Lower leg skin (tissue), 4 donors: ENCODE results near the gene ADAMTS17. TPM values are rescaled to one million over a fixed set of nuclear protein-coding genes. Genes with fewer than 3 reads are reported as not detected.
A peak's percentile ranks its signal among the peaks of the same experiment; 100 is the strongest.

Experiments used
- DNase-seq, 2 donors: peaks; one replicate each; pipeline ENCODE4 v3.0.0-alpha.2; 2019; ENCODE audit warnings: low spot score in 2 of 2
- H3K4me3 ChIP-seq: fragments of 200-600 bp; sonication (generic); 2 replicates; pipeline ENCODE4 v1.5.1; 2017; ENCODE audit warnings: mild to moderate bottlenecking, low read depth; ENCODE audit not compliant: poor library complexity, severe bottlenecking
- CTCF ChIP-seq, 3 donors: fragments of 450-650 bp; IDR thresholded peaks; one replicate each; pipeline ENCODE4 v1.5.1; 2016; ENCODE audit warnings: antibody characterized with exemption in 3 of 3, mild to moderate bottlenecking in 3 of 3, moderate library complexity in 2 of 3
- POLR2A ChIP-seq, 2 donors: fragments of 450-650 bp; IDR thresholded peaks; one replicate each; pipeline ENCODE4 v1.6.1; 2016 to 2017; ENCODE audit warnings: antibody characterized with exemption in 2 of 2, mild to moderate bottlenecking in 1 of 2, moderate library complexity in 1 of 2
- WGBS, 2 donors: methylation state at CpG; one replicate each; pipeline ENCODE4 v1.1.5; 2018; 5-methylcytosine and 5-hydroxymethylcytosine counted together
- intact Hi-C: fragments of 100-400 bp; cut with DNase I; formaldehyde crosslinking; loops from one replicate; pipeline ENCODE4 v1.15.0; 2023; ENCODE audit warnings: low total_unique reads
- total RNA-seq, 4 donors: library from RNA; depleted of rRNA; stranded (reverse); fragments of >200 nt; gene quantifications; one replicate each; pipeline ENCODE4 v1.1.0, GENCODE V29; 2016

ADAMTS17 gene
- total RNA-seq, 4 donors from 2014 or later, result 3.5 to 7.8 (median 3.9) TPM

- TF ChIP-seq CTCF (IDR thresholded peaks at IDR 0.05) (no peak), POLR2A (IDR thresholded peaks at IDR 0.05) (no peak)
- peak in 1 of 2 donors; percentile 28 for DNase-seq
- no peak overlapping the region for H3K4me3 ChIP-seq
- 87 to 93% methylated on average over 5 of the region's 5 CpGs for WGBS, 2 donors
- intact Hi-C loops, result no loop called here
These were observed 336.1 kb downstream of the ADAMTS17 start for GRCh38 chr15:100005715-100006114.

GRCh38 chr15:100005013-100005412 is 336.8 kb downstream of the ADAMTS17 start:
- no peak overlapping the region for H3K4me3 ChIP-seq
- 88 to 89% methylated on average over 3 of the region's 3 CpGs for WGBS, 2 donors
- TF ChIP-seq CTCF (IDR thresholded peaks at IDR 0.05) (no peak), POLR2A (IDR thresholded peaks at IDR 0.05) (no peak)
- intact Hi-C loops, result no loop called here
- no peak for DNase-seq

- H3K4me3 ChIP-seq, result no peak overlapping the region
- whole genome bisulfite sequencing, 2 donors, result 91 to 92% methylated on average over 16 to 17 of the region's 17 CpGs
- TF ChIP-seq CTCF (IDR thresholded peaks at IDR 0.05) (no peak), POLR2A (IDR thresholded peaks at IDR 0.05) (no peak)
- intact Hi-C loops, result no loop called here
- peak in 1 of 2 donors; percentile 74 for DNase-seq
These were observed 338.8 kb downstream of the ADAMTS17 start for GRCh38 chr15:100002787-100003536.

GRCh38 chr15:100002086-100002620 is 339.6 kb downstream of the ADAMTS17 start:
- intact Hi-C loops, result no loop called here
- no peak for TF ChIP-seq CTCF (IDR thresholded peaks at IDR 0.05)
- no peak for TF ChIP-seq POLR2A (IDR thresholded peaks at IDR 0.05)
- 88 to 91% methylated on average over 16 of the region's 16 CpGs for WGBS, 2 donors
- peak in 1 of 2 donors; percentile 40 for DNase-seq
- H3K4me3 ChIP-seq, result no peak overlapping the region

GRCh38 chr15:100001405-100001804 is 340.4 kb downstream of the ADAMTS17 start:
- DNase-seq, result peak in 1 of 2 donors; percentile 64
- intact Hi-C loops, result no loop called here
- WGBS, 2 donors, result 91 to 92% methylated on average over 10 of the region's 10 CpGs
- no peak overlapping the region for H3K4me3 ChIP-seq
- TF ChIP-seq CTCF (IDR thresholded peaks at IDR 0.05) (no peak), POLR2A (IDR thresholded peaks at IDR 0.05) (no peak)
